ENCODE results near the gene SHB. TPM values are rescaled to one million over a fixed set of nuclear protein-coding genes. Genes with fewer than 3 reads are reported as not detected.

Gene SHB
- total RNA-seq, 1 experiment from 2014 or later = 28.7 TPM

- DNase-seq (ENCODE audit: low read depth, low spot score) = no peak
- CTCF ChIA-PET = no interaction called here
Observed at GRCh38 chr9:37935096-37935495, 133.9 kb downstream of the SHB start.

GRCh38 chr9:37931592-37931991, 137.4 kb downstream of the SHB start:
- Histone ChIP-seq H3K36me3 (ENCODE audit: control insufficient read depth in 1 of 2, insufficient read depth in 2 of 2, low read length in 2 of 2) (no peaks in the 10 kb centered on the region), H3K4me3 (replicated peaks in 1 of 2; ENCODE audit: low read depth in 1 of 2, low read length in 2 of 2) (no peak overlapping the region), H2AFZ (ENCODE audit: low read depth, low read length, poor library complexity, severe bottlenecking) (no peak overlapping the region), H3K27me3 (ENCODE audit: insufficient read depth, low read length) (no peaks in the 10 kb centered on the region), H4K20me1 (ENCODE audit: insufficient read depth) (no peaks in the 10 kb centered on the region), H3K27ac (ENCODE audit: low read depth, low read length) (no peak overlapping the region), H3K4me1 (ENCODE audit: control insufficient read depth in 1 of 2, insufficient read depth in 2 of 2, low read length in 2 of 2) (peaks cover 35 to 44% of the 10 kb centered on the region in 2 experiments), H3K9ac (ENCODE audit: low read length) (no peak overlapping the region), H3K4me2 (ENCODE audit: low read length) (no peak overlapping the region), H3K9me3 (ENCODE audit: control insufficient read depth in 1 of 2, insufficient read depth in 1 of 2, low read depth in 1 of 2, low read length in 2 of 2) (no peaks in the 10 kb centered on the region), H3K9me2 (ENCODE audit: insufficient read depth) (no peaks in the 10 kb centered on the region), H3K79me2 (ENCODE audit: insufficient read depth, low read length) (peaks cover 9% of the 10 kb centered on the region)
- DNase-seq (ENCODE audit: low read depth, low spot score) = no peak
- ChIA-PET RAD21 (ENCODE audit: low non-redundant PET in 1 of 2, low total read pairs in 2 of 2, uncharacterized antibody in 2 of 2, unreplicated experiment in 2 of 2) (no interaction called here), CTCF (no interaction called here), POLR2A (interaction anchor here (1.1 kb wide), 1 partner anchor 11 kb away, joined by 3 read pairs; no protein-coding TSS in a partner anchor)
- intact Hi-C loops (cut with micrococcal nuclease) = no loop called here
- TF ChIP-seq CBX3 (IDR thresholded peaks at IDR 0.05; ENCODE audit: low read depth) (no peak), FOSL1 (IDR thresholded peaks at IDR 0.05; ENCODE audit: low read depth) (no peak)
- ATAC-seq = no peak
- BruUV-seq (replicated peaks) = no TSS peak

More at GRCh38 chr9:37935096-37935495, 133.9 kb downstream of the SHB start:
- H2AFZ ChIP-seq (ENCODE audit: low read depth, low read length, poor library complexity, severe bottlenecking) = no peak overlapping the region
- H3K4me2 ChIP-seq (ENCODE audit: low read length) = no peak overlapping the region
- no peak overlapping the region for H3K4me3 ChIP-seq (replicated peaks in 1 of 2; ENCODE audit: low read depth in 1 of 2, low read length in 2 of 2)
- BruUV-seq (replicated peaks) = no TSS peak
- H3K9me2 ChIP-seq (ENCODE audit: insufficient read depth) = no peaks in the 10 kb centered on the region
- H4K20me1 ChIP-seq (ENCODE audit: insufficient read depth) = no peaks in the 10 kb centered on the region
- H3K27me3 ChIP-seq (ENCODE audit: insufficient read depth, low read length) = no peaks in the 10 kb centered on the region
- H3K79me2 ChIP-seq (ENCODE audit: insufficient read depth, low read length) = peaks cover 8% of the 10 kb centered on the region
- ChIA-PET RAD21 (ENCODE audit: low non-redundant PET in 1 of 2, low total read pairs in 2 of 2, uncharacterized antibody in 2 of 2, unreplicated experiment in 2 of 2) (no interaction called here), POLR2A (no interaction called here)
- H3K4me1 ChIP-seq (ENCODE audit: control insufficient read depth in 1 of 2, insufficient read depth in 2 of 2, low read length in 2 of 2) = peaks cover 27 to 43% of the 10 kb centered on the region in 2 experiments
- no peak overlapping the region for H3K9ac ChIP-seq (ENCODE audit: low read length)
- intact Hi-C loops (cut with micrococcal nuclease) = no loop called here
- H3K9me3 ChIP-seq (ENCODE audit: control insufficient read depth in 1 of 2, insufficient read depth in 1 of 2, low read depth in 1 of 2, low read length in 2 of 2) = no peaks in the 10 kb centered on the region
- no peak overlapping the region for H3K27ac ChIP-seq (ENCODE audit: low read depth, low read length)
- H3K36me3 ChIP-seq (ENCODE audit: control insufficient read depth in 1 of 2, insufficient read depth in 2 of 2, low read length in 2 of 2) = 0 out of 4 replicates have a peak, but pooled peaks cover 0 to 6% of the 10 kb centered on the region in 2 experiments
- TF ChIP-seq YY1 (IDR thresholded peaks at IDR 0.05; ENCODE audit: extremely low read depth, insufficient replicate concordance, low read depth, low read length) (no peak), CBX3 (IDR thresholded peaks at IDR 0.05; ENCODE audit: low read depth) (no peak), RAD21 (IDR thresholded peaks at IDR 0.05; ENCODE audit: low read depth) (no peak), POLR2AphosphoS5 (IDR thresholded peaks at IDR 0.05; ENCODE audit: low read depth, low read length) (no peak), CEBPB (IDR thresholded peaks at IDR 0.05; ENCODE audit: low read depth) (no peak), SRF (IDR thresholded peaks at IDR 0.05; ENCODE audit: low read depth) (no peak), EZH2phosphoT487 (IDR thresholded peaks at IDR 0.05; ENCODE audit: borderline replicate concordance) (no peak), JUND (IDR thresholded peaks at IDR 0.05) (no peak)
- no peak for ATAC-seq
